Osteocyte (in vitro differentiated cells): ENCODE results near the gene ATP4A. TPM values are rescaled to one million over a fixed set of nuclear protein-coding genes. Genes with fewer than 3 reads are reported as not detected.

ENCODE experiments used
- DNase-seq: peaks from one replicate; pipeline ENCODE4 v3.0.0; 2021; ENCODE audit warnings: mixed read lengths; ENCODE audit not compliant: unreplicated experiment; ENCODE audit errors: extremely low spot score
- H3K27ac Mint-ChIP-seq: one replicate; pipeline ENCODE4 v1.8.0; 2021; ENCODE audit warnings: mild to moderate bottlenecking, mixed read lengths; ENCODE audit not compliant: unreplicated experiment
- H3K27me3 Mint-ChIP-seq: one replicate; pipeline ENCODE4 v1.8.0; 2021; ENCODE audit warnings: mixed read lengths; ENCODE audit not compliant: unreplicated experiment
- H3K36me3 Mint-ChIP-seq: one replicate; pipeline ENCODE4 v1.8.0; 2021; ENCODE audit warnings: mixed read lengths; ENCODE audit not compliant: unreplicated experiment
- H3K4me1 Mint-ChIP-seq: one replicate; pipeline ENCODE4 v1.8.0; 2021; ENCODE audit warnings: mixed read lengths; ENCODE audit not compliant: unreplicated experiment
- H3K4me3 Mint-ChIP-seq: one replicate; pipeline ENCODE4 v1.8.0; 2021; ENCODE audit warnings: mild to moderate bottlenecking, moderate library complexity, mixed read lengths; ENCODE audit not compliant: unreplicated experiment
- H3K9me3 Mint-ChIP-seq: one replicate; pipeline ENCODE4 v1.8.0; 2021; ENCODE audit warnings: mixed read lengths; ENCODE audit not compliant: unreplicated experiment
- total RNA-seq: library from RNA; stranded (reverse); gene quantifications from 2 replicates; pipeline ENCODE4 v1.2.1, GENCODE V29; 2021
- TF ChIP-seq, protein P1 (sequence below): fragments of 200-600 bp; sonication (generic); IDR thresholded peaks from 2 replicates; pipeline ENCODE4 v1.5.0; 2021; ENCODE audit warnings: antibody characterized with exemption, mild to moderate bottlenecking, moderate library complexity

ATP4A gene
- total RNA-seq, 1 donor from 2014 or later = not detected

- Mint-ChIP-seq H3K27me3 (peaks cover 29% of the 10 kb centered on the region), H3K4me3 (peak overlapping the region; percentile 78), H3K27ac (no peak overlapping the region), H3K36me3 (no peaks in the 10 kb centered on the region), H3K4me1 (peaks cover 3% of the 10 kb centered on the region), H3K9me3 (no peaks in the 10 kb centered on the region)
- no peak for DNase-seq
- TF ChIP-seq, protein P1, sequence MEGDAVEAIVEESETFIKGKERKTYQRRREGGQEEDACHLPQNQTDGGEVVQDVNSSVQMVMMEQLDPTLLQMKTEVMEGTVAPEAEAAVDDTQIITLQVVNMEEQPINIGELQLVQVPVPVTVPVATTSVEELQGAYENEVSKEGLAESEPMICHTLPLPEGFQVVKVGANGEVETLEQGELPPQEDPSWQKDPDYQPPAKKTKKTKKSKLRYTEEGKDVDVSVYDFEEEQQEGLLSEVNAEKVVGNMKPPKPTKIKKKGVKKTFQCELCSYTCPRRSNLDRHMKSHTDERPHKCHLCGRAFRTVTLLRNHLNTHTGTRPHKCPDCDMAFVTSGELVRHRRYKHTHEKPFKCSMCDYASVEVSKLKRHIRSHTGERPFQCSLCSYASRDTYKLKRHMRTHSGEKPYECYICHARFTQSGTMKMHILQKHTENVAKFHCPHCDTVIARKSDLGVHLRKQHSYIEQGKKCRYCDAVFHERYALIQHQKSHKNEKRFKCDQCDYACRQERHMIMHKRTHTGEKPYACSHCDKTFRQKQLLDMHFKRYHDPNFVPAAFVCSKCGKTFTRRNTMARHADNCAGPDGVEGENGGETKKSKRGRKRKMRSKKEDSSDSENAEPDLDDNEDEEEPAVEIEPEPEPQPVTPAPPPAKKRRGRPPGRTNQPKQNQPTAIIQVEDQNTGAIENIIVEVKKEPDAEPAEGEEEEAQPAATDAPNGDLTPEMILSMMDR = no peak
Observed at GRCh38 chr19:35556846-35557538, 6.5 kb downstream of the ATP4A start.

DNA sequence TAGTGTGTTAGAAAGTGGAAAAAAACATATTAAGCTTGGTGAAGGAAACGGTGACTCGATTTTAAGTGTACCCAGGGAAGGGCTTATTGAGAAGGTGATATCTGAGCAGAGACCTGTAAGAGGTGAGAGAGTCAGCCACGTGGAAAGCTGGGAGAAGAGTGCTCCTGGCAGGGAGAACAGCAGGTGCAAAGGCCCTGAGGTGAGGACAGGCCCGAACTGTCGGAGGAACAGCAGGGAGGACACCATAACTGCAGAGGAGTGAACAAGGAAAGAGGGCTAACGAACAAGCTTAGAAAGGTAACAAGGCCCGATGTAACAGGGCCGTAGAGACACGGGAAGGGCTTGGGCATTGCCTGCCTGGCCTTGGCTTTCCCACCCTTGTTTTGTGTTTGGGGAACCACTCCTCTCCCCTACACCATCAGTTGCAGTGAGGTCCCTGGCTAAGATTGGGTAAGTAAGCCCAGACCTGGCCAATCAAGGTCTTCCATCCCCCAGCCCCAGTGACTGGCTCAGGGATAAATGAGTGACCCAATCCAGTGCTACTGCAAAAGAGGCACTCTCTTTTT lies 7.3 kb downstream of the ATP4A start:
- TF ChIP-seq, protein P1 = no peak

GRCh38 chr19:35555301-35556005 lies 8.0 kb downstream of the ATP4A start:
- H3K27ac Mint-ChIP-seq = no peak overlapping the region
- no peak overlapping the region for H3K4me3 Mint-ChIP-seq
- no peak for DNase-seq

More for the DNA sequence above, 7.3 kb downstream of the ATP4A start:
- Mint-ChIP-seq H3K36me3 (no peaks in the 10 kb centered on the region), H3K4me3 (no peak overlapping the region), H3K27ac (no peak overlapping the region), H3K27me3 (peaks cover 24% of the 10 kb centered on the region), H3K9me3 (no peaks in the 10 kb centered on the region), H3K4me1 (peaks cover 3% of the 10 kb centered on the region)
- no peak for DNase-seq

DNA sequence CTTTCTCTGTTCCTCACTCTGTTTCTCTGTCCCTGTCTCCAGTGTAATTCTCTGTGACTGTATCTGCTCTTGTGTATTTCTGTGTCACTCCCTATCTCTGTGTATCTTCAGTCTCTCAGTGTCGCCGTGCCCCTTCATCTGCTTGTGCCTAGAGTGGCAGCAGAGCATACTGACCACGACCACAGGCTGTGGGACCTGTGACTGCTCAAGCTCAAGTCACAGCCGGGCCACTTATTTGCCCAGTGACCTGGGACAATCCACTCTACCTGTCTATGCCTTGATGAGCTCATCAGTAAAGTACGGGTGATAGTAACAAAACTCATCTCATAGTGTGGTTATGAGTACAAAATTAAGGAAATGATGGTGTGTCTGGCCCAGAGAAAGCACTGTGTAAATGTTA lies 9.4 kb downstream of the ATP4A start:
- no peak overlapping the region for H3K4me3 Mint-ChIP-seq
- no peak for DNase-seq
- peaks cover 3% of the 10 kb centered on the region for H3K4me1 Mint-ChIP-seq
- no peaks in the 10 kb centered on the region for H3K36me3 Mint-ChIP-seq
- no peaks in the 10 kb centered on the region for H3K9me3 Mint-ChIP-seq
- no peak overlapping the region for H3K27ac Mint-ChIP-seq
- TF ChIP-seq, protein P1 = no peak
- H3K27me3 Mint-ChIP-seq = peaks cover 9% of the 10 kb centered on the region

More at GRCh38 chr19:35555301-35556005, 8.0 kb downstream of the ATP4A start:
- no peaks in the 10 kb centered on the region for H3K36me3 Mint-ChIP-seq
- no peaks in the 10 kb centered on the region for H3K9me3 Mint-ChIP-seq
- peaks cover 3% of the 10 kb centered on the region for H3K4me1 Mint-ChIP-seq
- TF ChIP-seq, protein P1 = peak; percentile 46
- H3K27me3 Mint-ChIP-seq = peaks cover 19% of the 10 kb centered on the region
